ENCODE data around the gene PROK2. TPM values are rescaled to one million over a fixed set of nuclear protein-coding genes. Genes with fewer than 3 reads are reported as not detected.

Gene PROK2
- total and polyA plus RNA-seq, 7 donors: 0.08 to 0.81 (median 0.27) TPM; not detected in 2

DNA sequence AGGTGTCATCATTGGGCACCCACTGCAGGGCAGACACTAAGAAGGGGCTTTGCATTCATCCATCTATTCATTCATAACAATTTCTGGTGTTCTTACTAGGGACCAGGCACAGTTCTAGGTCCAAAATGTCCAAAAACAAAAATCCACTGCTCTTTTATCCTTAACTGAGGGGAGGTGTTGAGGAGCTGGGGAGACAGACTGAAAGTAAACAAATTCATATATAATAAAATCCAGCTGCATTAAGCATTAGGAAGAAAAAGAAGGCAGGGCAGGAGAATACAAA lies 60.8 kb downstream of the PROK2 start:
- peak overlapping the region; percentile 92 for H3K4me3 ChIP-seq
- no peaks in the 10 kb centered on the region for H3K27me3 ChIP-seq (ENCODE audit: insufficient read depth in 3 of 3, low read length in 2 of 3)
- H3K27ac ChIP-seq: no peak overlapping the region
- peaks cover 15% of the 10 kb centered on the region for H3K4me1 ChIP-seq
- H3K36me3 ChIP-seq (ENCODE audit: insufficient read depth in 1 of 2, low read depth in 1 of 2): no peaks in the 10 kb centered on the region
- no peaks in the 10 kb centered on the region for H3K9me3 ChIP-seq
- TF ChIP-seq, protein P1, sequence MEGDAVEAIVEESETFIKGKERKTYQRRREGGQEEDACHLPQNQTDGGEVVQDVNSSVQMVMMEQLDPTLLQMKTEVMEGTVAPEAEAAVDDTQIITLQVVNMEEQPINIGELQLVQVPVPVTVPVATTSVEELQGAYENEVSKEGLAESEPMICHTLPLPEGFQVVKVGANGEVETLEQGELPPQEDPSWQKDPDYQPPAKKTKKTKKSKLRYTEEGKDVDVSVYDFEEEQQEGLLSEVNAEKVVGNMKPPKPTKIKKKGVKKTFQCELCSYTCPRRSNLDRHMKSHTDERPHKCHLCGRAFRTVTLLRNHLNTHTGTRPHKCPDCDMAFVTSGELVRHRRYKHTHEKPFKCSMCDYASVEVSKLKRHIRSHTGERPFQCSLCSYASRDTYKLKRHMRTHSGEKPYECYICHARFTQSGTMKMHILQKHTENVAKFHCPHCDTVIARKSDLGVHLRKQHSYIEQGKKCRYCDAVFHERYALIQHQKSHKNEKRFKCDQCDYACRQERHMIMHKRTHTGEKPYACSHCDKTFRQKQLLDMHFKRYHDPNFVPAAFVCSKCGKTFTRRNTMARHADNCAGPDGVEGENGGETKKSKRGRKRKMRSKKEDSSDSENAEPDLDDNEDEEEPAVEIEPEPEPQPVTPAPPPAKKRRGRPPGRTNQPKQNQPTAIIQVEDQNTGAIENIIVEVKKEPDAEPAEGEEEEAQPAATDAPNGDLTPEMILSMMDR (IDR thresholded peaks at IDR 0.05): no peak
- intact Hi-C loops (cut with DNase I): loop anchor here (10.0 kb wide), 2 partner anchors 1101 to 1361 kb away; no protein-coding TSS in a partner anchor
- ATAC-seq (no peak), DNase-seq (no peak)

DNA sequence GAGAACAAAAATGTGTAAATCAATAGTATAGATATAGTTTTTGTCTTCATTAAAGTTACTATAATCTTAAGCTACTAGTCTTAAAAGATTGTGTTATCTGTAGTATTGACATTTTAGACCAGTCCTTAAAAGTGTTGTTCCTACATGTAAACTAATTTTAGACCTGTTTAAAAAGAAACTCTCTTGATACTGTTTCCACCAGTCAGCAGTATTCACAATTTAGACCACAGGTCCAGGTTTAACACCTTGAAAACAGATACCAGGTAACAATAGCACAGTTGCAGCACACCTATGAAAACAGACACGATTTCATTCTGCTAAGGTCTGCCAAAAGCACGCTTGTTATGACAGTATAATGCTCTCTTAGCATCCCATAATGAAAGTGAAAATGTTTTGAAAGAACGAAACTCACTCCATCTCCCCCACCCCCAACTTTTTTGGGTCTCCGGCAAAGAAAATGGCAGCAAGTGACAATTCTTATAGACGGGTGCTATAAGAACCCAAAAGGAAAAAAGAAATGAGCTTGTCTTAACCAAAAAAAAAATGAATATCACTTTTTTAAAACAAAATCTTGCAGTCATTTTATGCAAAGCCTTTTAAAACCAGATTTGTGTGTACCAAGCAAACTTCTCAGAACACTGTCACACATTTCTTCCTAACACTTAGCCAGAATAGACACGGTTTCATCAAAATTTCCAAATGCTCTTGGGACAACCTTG lies 61.3 kb downstream of the PROK2 start:
- WGBS, 3 donors: 41 to 64% (median 54%) methylated on average over 6 of the region's 6 CpGs
- no peak for ATAC-seq
- Histone ChIP-seq H3K27ac (no peak overlapping the region), H3K27me3 (ENCODE audit: insufficient read depth in 3 of 3, low read length in 2 of 3) (no peaks in the 10 kb centered on the region), H3K9me3 (no peaks in the 10 kb centered on the region), H3K4me3 (peak overlapping the region; percentile 92), H3K36me3 (ENCODE audit: insufficient read depth in 1 of 2, low read depth in 1 of 2) (no peaks in the 10 kb centered on the region), H3K4me1 (peaks cover 15% of the 10 kb centered on the region)
- TF ChIP-seq, protein P1 (IDR thresholded peaks at IDR 0.05): no peak
- no peak for DNase-seq
- intact Hi-C loops (cut with DNase I): loop anchor here (10.0 kb wide), 2 partner anchors 1101 to 1361 kb away; no protein-coding TSS in a partner anchor

DNA sequence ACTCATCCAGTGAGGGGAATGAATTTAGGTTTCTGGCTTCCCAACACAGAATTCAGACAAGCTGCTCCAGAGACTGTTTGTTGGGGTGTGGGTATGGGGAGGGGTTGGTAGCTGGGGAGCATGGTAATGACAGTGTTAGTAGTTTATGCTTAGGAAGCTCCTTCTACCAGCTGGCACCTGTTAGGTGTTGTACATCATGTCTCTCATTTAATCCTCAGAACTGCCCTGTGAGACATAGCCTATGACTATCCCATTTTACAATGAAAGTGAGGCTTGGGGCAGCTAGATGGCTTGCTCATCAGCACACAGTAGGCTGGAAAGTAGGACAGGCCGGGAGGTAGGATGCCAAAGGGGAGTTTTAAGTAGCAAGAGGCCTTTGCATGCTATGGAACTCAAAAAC lies 62.3 kb downstream of the PROK2 start:
- no peaks in the 10 kb centered on the region for H3K36me3 ChIP-seq (ENCODE audit: insufficient read depth in 1 of 2, low read depth in 1 of 2)
- no peak for DNase-seq
- H3K27ac ChIP-seq: no peak overlapping the region
- intact Hi-C loops (cut with DNase I): loop anchor here (10.0 kb wide), 2 partner anchors 1102 to 1362 kb away; no protein-coding TSS in a partner anchor
- H3K4me1 ChIP-seq: peaks cover 15% of the 10 kb centered on the region
- no peak overlapping the region for H3K4me3 ChIP-seq
- ATAC-seq: peak; percentile 24 to 61 (median 44)
- TF ChIP-seq, protein P1 (IDR thresholded peaks at IDR 0.05): no peak
- no peaks in the 10 kb centered on the region for H3K27me3 ChIP-seq (ENCODE audit: insufficient read depth in 3 of 3, low read length in 2 of 3)
- WGBS, 3 donors: 50 to 93% (median 83%) methylated on average over 1 of the region's 1 CpG
- no peaks in the 10 kb centered on the region for H3K9me3 ChIP-seq

Other genes with a start within 250 kb of the PROK2 start
- 10 to 100 TPM; 15.4 to 26.4 (median 19.6) TPM for gene FOXP1, start 201.4 kb downstream of the PROK2 start, total RNA-seq
- 10 to 100 TPM in 1 of 3 donors, 1 to 10 TPM in 2; 2.6 to 10.2 (median 9.5) TPM for gene FOXP1, start 201.4 kb downstream of the PROK2 start, polyA plus RNA-seq
- 10 to 100 TPM; 38.5 to 57.3 (median 49.8) TPM for gene EIF4E3, start 59.7 kb downstream of the PROK2 start, total RNA-seq
- 10 to 100 TPM; 10.3 to 60.1 (median 25.1) TPM for gene EIF4E3, start 59.7 kb downstream of the PROK2 start, polyA plus RNA-seq
- gene GPR27, start 31.3 kb downstream of the PROK2 start, total RNA-seq: 1 to 10 TPM in 2 of 4 donors, under 1 TPM in 2; 0.93 to 1.2 (median 1.0) TPM
- under 1 TPM; 0.03 to 0.21 (median 0.10) TPM for gene GPR27, start 31.3 kb downstream of the PROK2 start, polyA plus RNA-seq